Activated T-cell treated with anti-CD3 and anti-CD28 coated beads for 4 hours (primary cell): Measurements from ENCODE around the gene CCNF.
A peak's percentile ranks its signal among the peaks of the same experiment; 100 is the strongest.

Experiments
- DNase-seq: peaks from one replicate; pipeline ENCODE4 v3.0.0-alpha.2; 2020

CCNF gene

DNA sequence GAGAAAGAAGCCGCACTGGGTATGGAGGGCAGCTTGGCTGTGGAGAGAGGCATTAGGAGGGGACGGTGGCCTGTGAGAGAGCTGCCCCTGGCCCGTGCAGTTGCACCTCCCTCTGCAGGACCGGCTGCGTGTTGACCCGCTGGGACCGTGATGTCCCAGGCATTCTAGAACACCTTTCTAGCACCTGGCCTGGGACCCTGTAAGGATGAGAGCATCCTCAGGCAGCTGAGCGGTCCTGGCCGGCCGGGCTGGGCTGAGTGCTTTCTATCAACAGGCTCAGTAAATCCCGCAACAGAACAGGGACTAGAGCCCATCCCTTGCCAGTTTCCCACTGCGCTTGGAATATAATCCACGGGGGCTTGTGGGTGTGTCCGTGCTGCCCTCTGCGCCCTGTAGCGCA, 60.3 kb downstream of the CCNF start:
- no peak for DNase-seq

DNA sequence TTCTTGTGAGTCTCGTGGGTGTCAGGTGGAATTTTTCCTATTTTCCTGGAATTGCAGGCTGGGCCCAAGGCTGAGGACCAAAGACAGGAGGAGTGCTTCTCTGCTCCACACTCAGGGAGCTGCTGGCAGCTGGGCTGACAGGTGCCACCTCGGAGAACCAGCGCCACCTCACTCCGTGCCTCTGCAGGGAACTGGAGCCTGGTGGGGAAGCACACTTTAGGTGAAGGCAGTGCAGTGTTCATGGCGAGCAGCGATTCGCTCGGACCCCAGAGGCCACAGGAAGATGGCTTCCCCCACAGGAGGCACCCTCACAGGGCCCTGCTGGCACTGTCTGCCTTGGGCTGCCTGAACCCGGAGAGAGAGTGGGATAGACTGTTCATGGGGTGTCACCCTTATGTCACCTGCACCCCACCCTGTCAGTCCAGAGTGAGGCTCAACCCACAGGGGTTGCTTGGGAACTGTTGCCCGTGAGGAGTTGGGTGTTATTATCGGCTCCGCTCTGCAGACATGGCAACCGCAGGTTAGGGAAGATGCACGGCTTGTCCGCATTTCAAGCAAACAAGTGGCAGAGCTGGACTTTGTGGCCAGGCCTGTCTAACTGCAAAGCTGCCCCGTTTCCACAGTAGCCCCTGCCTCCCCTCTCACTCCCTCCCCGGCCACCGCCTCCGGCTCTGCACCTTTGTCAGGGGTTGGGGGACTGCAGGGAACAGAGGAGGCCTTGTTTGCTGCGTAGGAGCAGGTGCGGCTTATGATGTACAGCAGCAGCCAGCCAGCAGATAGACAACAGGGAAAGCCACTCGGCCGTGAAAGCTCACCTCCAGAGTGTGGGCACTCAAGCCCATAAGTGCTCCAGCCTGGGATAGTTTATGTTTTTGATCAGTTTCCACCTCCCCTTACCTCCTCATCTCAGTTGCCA, 61.2 kb downstream of the CCNF start:
- DNase-seq, result no peak

DNA sequence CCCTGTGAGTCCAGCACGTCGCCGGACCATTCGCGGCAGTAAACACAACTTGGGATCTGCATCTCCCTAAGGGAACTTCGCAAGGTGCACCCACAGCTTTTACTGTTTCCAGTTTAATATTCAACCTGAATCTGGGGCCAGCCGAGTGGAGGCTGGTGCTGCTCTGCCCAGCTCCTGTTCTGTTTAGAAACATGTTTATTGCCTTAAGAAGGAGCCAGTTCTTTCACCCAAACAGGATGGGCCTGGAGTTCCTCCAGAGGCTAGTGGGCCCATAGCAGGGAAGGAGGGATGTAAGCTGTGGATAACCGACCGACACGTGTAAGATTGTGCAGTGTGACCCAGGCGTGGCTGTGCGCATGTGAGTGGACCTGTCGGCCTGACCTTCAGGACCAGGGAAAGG, 63.0 kb downstream of the CCNF start:
- no peak for DNase-seq

DNA sequence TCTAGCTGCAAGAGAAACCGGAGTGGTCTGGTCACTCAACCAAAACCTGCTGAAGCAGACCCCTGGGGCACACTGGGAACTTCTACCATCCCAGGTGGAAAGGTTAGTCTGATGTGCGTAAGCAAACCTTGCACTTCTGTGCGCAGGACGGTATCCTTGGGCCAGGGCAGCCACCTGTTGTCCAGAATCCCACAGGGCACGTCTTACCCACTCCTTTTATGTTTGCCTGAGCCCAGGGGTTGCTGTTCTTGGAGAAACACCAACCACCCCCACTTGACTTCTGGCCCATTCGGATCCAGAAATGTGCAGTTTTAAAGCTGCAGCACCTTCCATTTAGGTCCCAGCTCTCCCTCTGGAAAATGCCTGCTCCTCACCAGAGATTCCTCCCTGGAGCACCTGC, 64.4 kb downstream of the CCNF start:
- DNase-seq, result no peak

DNA sequence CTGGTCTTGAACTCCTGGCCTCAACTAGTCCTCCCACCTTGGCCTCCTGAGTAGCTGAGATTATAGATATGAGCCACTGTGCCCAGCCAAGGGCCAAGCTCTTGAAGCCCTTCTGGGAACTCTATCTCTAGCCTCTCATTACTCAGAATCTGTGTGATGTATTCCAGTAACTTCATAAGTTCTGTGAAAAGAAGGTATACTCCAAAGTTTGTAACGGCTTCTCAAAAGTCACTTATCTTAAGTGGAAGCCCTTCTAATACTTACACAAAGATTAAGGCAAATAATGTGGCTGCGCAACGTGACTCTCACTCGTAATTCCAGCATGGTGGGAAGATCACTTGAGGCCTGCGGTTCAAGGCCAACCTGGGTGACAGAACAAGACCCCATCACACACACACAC, 65.4 kb downstream of the CCNF start:
- no peak for DNase-seq

DNA sequence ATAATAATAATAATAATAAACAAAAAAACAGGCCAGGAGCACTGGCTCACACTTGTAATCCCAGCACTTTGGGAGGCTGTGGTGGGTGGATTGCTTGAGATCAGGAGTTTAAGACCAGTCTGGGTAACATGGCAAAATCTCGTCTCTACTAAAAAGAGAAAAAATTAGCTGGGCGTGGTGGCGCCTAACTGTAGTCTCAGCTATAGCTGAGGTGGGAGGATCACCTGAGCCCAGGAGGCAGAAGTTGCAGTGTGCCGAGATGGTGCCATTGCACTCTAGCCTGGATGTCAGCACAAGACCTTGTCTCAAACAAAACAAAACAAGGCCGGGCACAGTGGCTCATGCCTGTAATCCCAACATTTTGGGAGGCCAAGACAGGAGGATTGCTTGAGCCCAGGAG, 65.8 kb downstream of the CCNF start:
- no peak for DNase-seq

DNA sequence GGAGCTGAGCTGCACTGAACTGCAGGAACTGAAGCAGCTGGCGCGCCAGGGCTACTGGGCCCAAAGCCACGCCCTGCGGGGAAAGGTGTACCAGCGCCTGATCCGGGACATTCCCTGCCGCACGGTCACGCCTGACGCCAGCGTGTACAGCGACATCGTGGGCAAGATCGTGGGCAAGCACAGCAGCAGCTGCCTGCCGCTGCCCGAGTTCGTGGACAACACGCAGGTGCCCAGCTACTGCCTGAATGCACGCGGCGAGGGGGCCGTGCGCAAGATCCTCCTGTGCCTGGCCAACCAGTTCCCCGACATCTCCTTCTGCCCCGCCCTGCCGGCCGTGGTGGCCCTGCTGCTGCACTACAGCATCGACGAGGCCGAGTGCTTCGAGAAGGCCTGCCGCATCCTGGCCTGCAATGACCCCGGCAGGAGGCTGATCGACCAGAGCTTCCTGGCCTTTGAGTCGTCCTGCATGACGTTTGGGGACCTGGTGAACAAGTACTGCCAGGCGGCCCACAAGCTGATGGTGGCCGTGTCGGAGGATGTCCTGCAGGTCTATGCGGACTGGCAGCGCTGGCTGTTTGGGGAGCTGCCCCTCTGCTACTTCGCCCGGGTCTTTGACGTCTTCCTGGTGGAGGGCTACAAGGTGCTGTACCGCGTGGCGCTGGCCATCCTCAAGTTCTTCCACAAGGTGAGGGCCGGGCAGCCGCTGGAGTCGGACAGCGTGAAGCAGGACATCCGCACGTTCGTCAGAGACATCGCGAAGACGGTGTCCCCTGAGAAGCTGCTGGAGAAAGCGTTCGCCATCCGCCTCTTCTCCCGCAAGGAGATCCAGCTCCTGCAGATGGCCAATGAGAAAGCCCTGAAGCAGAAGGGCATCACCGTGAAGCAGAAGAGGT, 67.2 kb downstream of the CCNF start:
- no peak for DNase-seq

DNA sequence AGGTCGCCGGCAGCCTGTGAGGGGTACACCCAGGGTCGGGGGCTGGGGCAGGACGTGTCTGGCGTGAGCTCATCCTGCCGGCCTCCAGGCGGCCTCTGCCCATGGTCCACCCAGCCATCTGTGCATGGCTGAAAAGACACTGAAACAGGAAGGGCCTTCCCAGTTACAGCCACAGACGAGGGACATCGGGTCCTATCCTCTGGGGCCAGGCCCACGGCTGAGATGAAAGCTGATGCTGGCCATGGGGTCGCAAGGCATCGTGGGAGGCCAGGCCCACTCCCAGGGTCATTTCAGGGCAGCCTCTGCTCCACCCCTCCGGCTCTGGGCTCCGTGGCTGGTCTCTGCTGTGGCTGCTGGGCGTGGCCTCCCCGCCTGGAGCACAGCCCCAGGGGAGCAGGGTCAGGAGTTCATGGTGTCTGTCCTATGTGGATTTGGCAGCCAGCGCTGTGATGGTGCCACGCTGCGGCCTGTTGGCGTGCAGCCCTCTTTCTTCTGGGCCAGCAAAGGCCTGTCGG, 67.9 kb downstream of the CCNF start:
- no peak for DNase-seq

DNA sequence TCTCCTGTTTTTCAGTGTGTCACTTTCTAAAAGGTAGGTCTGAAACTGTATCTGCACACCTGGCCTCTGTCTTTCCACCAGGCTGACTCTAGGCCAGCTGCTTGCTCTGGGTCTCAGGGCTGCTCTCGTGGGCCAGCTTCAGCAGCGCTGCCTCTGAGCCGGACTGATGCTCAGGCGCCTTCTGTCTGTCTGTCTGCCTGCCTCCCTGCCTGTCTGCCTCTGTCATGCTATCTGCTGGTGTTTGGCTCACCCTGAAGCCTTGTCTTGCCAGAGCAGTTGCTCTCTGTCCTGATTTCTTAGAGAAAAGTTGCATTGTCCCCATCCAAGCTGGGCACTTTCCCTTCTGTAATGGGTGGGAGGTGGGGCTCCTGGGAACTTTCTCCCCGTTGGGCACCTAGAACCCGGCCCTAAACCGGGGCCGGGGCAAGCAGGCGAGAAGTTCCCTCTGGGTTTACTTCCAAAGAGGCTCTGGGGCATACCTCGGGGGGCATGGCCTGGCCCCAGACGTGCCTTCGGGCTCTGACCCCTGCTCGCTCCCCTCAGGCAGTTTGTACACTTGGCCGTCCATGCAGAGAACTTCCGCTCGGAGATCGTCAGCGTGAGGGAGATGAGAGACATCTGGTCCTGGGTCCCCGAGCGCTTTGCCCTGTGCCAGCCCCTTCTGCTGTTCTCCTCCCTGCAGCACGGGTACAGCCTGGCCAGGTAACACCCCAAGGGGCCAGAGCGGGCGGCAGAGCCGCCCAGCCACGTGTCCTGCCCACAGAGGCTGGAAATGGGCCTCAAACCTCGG, 68.6 kb downstream of the CCNF start:
- DNase-seq, result no peak

DNA sequence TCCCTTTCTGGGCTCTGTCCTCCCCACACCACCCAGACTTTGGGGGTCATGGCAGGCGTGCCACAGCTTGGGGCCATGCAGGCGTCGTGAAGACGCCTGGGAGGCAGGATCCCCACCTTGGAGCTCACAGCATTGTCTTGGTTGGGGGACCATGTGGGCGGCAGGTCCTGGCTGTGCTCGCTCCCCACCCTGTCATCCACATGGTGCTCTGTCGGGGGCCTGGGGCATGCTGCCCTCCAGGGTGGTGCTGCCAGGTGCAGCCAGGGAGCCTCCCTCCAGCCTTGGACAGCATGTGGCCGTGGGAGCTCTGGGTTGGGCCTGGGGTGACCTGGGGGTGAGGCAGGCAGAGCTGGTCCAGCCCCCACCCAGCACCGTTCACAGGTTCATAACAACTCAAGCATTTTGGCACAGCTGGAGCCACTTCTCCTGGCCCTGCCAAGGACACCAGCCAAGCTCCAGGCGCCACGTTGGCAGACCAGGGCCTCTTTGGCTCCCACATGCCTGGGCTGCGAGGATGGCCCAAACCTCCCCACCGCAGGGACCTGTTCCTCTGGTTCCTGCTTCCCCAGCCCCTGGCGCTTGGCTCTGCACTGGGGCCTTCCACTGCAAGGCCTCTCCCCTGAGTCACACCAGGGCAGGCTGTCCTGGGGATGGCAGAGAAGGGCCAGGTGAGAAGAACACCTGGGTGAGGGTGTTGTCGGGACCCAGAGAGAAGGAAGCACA, 69.4 kb downstream of the CCNF start:
- no peak for DNase-seq

DNA sequence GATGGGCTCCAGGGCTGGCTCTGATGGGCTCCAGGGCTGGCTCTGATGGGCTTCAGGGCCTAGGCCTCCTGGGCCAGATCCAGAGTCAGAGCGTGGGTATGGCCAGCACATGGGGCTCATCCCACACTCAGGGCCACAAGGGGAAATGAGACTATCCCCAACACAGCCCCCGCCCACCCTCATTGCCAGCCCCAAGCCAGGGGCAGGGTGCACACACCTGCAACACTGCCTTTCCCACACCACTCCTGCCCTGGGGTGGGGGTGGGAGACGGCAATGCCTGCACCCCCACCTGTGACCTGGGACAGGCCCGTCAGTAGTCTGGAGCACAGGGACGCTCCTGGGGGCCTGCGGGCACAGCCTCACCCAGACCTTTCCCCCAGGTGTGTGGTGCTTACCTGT, 70.2 kb downstream of the CCNF start:
- no peak for DNase-seq

DNA sequence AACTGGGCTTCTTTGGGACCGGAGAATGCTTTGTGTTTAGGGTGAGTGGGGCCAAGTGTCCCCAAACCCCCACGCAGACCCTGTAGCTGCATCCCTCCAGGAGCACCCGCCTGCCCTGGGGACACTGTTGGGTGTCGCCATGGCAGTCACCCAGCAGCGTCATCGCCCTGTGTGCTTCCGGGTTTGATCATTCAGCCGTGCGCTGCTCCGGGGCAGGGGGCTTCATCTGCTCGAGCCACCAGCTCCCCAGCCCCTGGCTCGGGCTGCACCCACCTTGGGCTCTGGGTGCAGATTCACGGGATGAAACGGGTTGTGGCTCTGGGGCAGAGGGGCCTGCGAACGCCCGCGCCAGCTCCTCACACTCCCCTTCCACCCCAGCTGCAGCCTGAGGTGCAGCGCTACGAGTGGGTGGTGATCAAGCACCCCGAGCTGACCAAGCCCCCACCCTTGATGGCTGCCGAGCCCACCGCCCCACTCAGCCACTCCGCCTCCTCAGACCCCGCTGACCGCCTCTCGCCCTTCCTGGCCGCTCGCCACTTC, 70.7 kb downstream of the CCNF start:
- no peak for DNase-seq

DNA sequence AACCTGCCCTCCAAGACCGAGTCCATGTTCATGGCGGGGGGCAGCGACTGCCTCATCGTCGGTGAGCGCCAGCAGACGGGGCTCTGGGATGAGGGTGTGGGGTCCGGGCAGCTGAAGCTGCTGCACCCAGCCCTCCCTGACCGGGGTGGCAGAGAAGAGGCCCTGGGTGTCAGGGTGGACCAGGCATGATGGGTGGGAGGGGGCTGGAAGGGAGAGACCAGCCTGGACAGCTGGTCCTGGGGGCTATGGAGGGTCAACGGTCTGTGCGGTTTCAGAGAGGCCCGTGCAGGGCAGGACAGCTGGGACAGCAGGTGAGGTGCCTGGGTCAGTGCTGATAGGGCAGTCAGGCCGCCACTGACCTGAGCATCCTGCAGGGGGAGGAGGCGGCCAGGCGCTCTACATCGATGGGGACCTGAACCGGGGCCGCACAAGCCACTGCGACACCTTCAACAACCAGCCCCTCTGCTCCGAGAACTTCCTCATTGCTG, 71.2 kb downstream of the CCNF start:
- no peak for DNase-seq

DNA sequence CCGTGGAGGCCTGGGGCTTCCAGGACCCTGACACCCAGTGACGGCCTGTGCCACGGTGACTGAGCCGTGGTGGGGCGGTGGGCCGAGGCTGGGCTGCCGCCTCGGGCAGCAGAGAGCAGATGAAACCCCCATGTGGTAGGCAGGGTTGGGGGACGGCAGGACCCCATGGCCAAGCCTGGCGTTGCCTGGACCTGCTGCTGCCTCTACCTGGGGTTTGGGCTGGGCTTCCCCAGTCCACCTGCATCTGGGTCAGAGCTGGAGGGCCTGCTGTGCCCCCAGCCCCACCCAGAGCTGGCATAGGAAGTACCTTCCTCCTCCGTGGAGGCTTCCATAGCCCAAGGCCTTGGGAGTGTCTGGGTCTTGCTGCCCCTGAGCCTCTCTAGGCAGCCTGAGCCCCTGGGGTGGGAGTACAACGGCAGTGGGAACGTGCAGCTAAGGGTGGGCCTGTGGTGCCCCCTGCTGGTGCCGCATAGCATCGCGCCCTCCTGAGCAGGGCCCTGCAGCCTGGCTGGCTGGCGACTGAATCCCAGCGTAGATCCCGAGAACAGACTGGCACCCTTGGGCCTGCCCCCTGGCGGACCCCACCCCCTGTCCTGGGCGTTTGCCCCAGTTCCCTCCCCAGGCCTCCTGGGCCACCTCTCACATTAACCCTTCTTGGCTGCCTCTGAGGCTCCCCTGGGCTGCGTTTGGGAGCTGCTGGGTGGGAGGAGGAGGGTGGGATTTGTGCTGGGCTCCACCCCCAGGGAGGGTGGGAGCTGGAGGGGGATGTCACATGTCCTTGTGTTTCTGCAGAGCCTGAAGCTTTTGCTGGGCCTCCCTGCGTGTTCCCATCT, 71.9 kb downstream of the CCNF start:
- peak; percentile 69 for DNase-seq

DNA sequence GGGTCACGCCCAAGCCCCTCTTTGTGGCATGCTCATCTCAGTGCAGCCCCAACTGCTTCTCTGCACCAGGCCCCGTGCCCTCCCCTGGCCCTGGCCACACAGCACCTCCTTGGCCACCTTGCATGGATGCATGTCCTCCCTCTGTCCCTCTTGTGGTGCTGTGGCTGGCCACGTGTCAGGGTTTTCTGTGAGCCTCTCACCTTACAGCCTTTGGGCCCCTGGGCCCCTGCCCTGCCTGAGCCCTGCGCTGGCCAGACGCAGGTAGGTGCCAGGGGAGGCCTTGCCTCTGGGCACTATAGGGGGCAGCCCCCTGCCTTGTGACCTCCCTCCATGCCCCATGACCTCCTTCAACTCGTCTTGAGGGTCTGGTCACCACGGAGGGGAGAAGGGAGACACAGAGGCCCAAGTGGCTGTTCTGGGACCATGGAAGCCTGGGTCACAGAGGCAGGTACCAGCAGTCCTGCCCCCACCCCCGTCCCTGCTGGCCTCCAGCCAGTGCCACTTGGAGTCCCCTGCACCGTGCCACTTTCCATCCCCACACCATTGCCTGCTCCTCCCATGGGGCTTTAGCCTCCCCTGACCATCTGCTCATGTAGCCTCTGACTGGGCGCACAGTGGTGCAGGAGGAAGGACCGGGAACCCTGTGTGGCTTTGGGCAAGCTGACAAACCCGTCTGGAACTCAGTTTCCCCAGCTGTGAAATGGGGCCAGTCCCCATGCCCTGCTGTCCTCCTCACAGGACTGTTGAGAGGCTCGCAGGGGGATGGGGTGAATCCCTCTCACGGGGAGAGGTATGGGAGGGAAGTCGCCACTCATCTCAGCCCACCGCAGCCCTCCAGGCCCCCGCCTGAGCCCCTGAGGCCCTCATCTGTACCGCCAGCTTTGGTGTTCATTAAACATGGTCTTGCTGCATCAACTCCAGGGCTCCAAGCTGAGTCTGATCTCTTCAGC, 73.0 kb downstream of the CCNF start:
- DNase-seq, result no peak

DNA sequence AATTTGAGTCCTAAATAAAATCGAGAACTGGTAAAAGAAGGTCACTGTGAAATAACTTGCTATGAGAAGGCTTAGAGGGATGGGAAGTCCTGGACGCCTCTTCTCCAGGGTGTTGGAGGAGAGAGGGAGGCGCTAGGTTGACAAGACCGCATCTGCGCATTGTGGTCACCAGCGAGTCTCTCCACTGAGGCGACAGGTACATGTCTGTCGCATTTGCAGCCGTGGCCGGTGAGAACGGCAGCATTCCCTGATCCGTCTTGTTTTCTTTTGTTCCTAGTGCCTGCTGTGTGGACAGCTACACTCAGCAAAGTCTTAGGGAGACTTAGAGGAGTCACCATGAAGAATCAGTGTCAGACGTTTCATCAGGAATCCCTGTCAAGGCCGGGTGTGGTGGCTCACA, 76.4 kb downstream of the CCNF start:
- DNase-seq, result no peak

DNA sequence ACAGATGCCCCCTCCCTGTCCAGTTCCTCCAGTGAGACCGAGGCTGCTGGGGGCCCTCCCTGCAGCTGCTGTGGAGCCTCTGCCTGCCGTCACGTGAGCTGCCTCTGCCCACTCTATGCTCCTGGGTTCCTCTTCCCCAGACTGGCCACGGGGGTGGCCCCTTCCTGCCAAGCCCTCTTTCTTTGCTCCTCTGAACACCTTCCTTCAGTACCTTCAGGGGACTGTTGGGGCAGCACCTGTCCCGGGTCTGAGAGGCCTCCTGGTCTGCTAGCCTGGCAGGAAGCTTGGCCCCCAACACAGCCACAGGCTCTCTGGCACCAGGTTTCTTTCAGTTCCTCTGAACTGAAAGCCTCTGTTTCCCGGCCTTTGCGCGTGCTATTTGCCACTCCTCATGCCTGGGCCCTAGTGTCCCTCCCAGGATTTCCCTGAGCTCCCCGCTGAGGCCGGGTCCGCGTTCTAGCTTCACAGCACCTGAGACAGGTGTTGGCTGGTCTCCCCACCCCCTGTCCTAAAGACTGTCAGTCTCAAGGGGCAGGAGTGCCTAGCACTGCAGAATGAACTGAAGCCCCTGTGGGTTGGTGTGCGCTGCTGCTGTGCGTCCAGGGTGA, 77.9 kb downstream of the CCNF start:
- no peak for DNase-seq

DNA sequence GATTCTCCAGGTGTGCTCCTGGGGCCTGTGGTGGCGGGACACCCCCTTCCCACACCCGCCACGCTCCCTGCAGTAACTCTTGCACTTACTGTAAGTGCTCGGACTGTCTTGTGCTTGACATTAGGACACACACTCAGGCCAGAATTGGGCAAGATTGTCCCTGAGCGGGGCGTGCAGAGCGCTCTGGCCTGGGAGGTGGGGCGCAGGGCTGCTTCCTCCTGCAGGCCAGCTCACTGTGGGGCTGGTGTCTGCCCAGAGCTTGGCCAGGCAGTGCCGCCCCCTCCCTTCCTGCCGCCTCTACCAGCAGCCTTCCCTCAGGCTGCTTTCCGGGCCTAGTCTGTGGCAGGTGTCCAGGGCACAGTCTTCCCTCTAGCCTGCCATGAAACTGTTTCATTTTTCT, 78.4 kb downstream of the CCNF start:
- no peak for DNase-seq
